HG03196 (cell line): ENCODE results near the gene ACYP2.

Experiments used
- ATAC-seq: cut with Tn5 transposase; IDR thresholded peaks from one replicate; pipeline ENCODE4 v1.9.1; 2021; ENCODE audit not compliant: unreplicated experiment

The ACYP2 gene

GRCh38 chr2:54149638-54150441 is 34.4 kb downstream of the ACYP2 start:
- no peak for ATAC-seq

GRCh38 chr2:54158311-54158710 is 42.9 kb downstream of the ACYP2 start:
- ATAC-seq = no peak

- no peak for ATAC-seq
These were observed 46.4 kb downstream of the ACYP2 start for GRCh38 chr2:54161660-54162424.

GRCh38 chr2:54164106-54164505 is 48.7 kb downstream of the ACYP2 start:
- ATAC-seq = no peak

GRCh38 chr2:54166121-54166773 is 50.8 kb downstream of the ACYP2 start:
- ATAC-seq = no peak

DNA sequence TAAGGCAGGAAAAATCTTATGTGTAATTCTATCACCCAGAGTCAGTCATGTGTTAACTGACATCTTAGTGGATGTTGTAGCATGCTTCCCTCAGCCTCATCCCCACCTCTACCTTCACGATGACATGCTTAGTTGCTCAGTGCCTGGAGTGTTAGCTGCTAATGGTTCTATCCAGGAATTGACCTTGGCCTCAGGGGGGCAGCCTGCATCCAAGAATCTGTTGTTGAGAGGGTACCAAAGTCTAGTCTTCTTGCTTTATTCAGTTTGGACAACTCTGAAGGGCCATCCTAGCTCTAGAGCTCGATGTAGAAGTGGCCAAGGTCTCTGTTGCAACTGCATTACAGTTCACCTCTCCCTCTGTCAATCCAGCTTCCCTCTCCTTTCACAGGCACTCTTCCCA is 61.2 kb downstream of the ACYP2 start:
- no peak for ATAC-seq

GRCh38 chr2:54183281-54183680 is 67.9 kb downstream of the ACYP2 start:
- ATAC-seq = no peak

DNA sequence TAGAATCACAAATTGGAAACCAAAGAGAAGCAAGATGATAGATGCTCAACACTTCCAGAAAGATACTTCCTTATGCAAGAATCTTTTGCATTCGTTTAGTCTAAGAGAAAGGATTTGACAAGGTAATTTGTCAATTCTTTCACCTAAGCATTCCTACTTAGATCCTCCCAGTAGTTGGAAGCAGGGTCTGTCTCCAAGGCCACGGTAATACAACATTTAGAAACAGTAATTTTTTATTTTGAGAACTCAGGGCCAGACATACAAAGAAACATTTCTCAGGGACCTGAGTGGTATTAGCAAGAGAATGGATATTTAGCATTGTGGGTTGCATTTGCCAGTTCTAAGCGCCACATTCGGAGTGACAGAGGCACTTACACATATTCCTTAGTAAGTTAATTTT is 68.6 kb downstream of the ACYP2 start:
- ATAC-seq = no peak

DNA sequence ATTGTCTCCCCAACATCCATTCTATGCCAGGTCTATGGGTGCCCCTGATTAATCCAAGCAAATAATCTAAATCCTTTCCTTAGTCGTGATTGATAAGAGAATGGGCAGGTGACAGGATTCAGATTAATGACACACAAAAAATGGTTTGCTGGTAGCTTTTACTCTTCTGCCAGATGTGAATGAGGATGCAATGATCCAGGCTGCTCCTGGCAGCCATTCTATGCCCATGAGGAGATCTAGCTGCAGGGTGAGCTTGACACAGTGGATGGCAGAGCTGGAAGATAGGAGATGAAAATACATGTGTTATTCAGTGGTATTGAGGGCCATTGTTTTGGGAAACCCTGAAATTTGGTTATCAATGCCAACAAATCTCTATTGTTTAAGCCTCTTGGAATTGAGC is 69.7 kb downstream of the ACYP2 start:
- ATAC-seq = no peak

DNA sequence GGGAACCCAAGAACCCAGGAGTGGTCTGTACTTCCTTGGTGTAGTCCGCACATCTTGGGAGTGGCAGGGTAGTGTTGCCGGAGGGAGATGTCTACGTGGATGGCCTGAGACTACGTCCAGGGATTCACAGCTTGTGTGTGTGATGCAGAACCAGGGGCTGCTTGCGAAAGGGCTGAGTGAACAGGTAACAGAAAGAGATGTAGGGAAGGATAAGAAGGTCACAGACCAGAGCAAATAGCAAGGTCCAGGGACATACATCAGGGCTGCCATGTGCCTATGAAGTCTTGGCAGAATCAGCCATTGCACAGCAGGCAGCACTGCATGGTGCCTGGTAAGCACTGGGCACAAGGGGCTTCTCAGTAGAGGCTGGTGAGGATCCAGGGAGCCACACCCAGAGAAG is 71.9 kb downstream of the ACYP2 start:
- ATAC-seq = no peak

DNA sequence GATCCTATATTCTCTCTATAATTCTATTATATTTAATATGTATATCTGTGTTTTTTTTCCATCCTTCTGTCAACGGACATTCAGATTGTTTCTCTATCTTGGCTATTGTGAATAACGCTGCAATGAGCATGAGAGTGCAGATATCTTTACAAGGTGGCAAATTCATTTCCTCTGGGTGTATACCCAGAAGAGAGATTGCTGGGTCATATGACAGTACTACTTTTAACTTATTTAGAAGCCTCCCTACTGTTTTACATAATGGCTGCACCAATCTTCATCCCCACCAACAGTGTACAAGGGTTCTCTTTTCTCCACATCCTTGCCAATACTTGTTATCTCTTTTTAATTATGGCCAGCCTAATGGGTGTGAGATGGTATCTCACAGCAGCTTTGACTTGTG is 74.1 kb downstream of the ACYP2 start:
- ATAC-seq = no peak

DNA sequence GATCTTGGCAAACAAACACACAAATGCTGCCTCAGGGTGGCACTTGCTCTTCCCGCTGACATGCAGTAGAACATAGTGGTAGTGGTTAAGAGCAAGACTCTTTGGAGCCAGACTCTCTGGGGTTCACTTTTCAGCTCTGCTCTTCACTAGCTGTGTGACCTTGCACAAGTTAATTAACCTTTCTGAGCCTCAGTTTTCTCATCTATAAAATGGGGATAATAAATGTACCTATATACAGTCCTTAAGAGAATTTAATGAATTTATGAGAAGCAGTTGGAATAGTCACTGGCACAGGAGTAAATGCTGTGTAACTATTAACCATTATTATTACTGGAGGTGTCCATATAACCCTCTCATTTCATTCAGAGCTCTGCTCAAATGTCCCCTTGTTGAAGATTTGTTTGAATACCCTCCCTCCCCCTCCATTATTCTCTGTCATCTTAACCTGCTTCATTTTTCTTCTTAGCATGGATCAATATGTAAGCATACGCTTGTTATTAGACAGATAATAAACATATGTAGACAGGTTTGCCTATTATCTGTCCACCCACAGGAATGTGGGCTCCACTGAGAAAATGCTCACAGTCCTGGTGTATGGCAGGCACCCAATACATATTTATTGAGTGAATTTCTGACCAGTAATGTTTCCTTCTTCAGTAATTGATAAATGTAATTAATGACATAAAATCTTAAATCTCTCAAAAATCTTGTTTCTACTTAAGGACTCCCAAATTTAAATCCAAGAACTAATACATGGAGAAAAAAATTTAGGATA is 76.1 kb downstream of the ACYP2 start:
- no peak for ATAC-seq

DNA sequence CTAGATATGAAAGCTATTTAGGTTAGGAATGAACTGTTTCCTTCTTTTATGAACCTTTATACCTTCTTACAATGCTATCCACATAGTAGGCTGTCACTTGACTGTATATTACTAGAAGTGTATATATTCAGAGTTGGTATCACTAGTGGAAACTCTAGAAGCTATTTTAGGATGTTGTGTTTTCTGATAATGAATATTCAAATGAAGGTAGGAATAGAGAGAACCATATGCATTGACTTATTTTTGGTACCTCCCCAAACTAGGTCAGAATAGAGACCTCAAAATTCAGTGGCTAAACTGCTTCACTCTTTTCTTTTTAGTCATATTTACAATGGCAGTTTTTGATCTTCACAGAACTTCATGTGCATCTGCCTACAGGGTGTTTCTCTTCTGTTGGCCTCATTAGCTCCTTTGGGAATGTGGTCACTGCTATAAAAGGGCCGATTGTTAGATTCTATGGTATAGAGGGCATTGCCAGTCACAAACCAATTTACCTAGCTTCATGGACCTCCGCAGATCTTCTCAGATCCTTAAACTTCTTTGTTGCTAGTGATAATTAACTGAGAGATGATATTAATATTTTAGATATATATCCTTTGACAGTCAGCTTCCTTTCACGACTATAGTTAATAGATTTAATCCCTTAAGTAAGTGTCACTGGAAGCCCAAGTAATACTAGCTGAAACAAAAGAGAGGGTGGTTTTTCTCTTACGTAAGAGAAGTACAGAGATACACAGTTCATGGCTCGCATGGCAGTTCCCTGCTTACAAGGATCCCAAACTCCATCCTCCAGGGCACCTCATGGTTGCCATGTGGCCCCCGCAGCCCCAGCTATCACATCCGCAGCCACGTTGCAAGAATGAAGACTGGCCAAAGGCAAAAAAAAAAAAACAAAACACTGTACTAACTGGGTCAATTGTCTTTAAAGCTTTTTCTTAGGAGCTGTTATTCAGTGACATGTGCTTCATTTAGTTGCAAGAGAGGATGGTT is 79.6 kb downstream of the ACYP2 start:
- no peak for ATAC-seq

DNA sequence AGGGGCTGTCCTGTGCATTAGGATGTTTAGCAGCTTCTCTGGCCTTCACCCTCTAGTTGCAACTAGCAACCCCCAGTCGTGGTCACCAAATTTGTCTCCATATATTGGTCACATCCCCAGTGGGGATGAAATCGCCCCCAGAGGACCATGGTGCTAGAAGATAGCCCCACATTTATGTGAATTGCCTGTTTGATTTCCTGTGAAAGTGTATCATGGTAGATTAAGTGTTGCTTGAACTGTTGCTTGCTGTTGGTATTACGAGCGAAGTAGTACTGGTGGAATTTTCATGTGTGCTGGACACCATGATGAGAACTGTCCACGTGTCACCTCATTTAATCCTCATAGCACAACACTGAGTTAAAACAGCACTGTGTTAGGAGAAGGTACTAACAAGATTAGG is 81.2 kb downstream of the ACYP2 start:
- no peak for ATAC-seq

DNA sequence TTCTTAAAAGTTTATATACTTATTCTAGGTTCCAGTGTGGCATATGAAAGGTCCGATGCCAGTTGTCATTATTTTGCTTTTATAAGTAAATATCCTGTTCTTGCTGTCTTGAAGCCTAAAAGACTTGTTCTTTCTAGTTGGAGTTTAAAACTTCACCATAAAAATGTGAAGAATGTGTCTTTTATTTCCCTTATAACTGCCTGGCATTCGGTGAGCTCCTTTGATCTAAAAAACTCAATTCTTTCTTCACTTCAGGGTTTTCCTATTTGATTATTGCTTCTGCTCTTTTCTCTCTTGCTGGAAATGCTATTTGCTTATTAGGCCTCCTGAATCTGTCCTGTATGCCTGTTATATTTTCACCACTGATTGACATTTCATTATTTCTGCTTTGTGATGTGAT is 89.1 kb downstream of the ACYP2 start:
- no peak for ATAC-seq

GRCh38 chr2:54206596-54206995 is 91.2 kb downstream of the ACYP2 start:
- no peak for ATAC-seq

DNA sequence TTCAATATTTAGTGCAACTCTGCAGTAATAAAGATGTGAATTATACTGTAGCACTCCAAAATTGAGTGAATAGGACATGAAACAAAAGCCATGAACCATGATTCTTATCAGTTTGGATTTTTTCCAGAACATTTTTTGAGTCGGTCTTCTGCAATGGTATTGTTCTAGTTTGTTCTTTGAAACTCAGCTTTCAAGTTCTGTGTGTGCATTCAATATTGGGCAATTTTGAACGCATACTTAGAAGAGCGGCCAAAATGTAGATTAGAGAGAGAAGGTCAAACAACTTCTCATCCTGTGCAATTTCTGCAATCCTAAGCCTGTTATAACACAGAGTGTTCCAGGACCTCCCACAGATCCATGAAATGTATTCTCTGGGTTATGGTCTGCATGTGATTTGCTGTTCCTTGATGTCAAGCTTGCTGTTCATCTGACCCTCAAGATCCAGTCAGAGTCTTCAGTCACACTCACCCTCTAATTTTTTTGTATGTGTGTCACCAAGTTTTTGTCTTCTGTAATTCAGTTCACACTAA is 92.3 kb downstream of the ACYP2 start:
- no peak for ATAC-seq

GRCh38 chr2:54208364-54209240 is 93.2 kb downstream of the ACYP2 start:
- ATAC-seq = no peak

- no peak for ATAC-seq
These were observed 94.0 kb downstream of the ACYP2 start for GRCh38 chr2:54209379-54209778.
